Measurements from ENCODE around the gene TTBK2. TPM values are rescaled to one million over a fixed set of nuclear protein-coding genes. Genes with fewer than 3 reads are reported as not detected.

TTBK2 gene
- total and polyA plus RNA-seq, 4 donors = 1.0 to 6.4 (median 4.3) TPM

DNA sequence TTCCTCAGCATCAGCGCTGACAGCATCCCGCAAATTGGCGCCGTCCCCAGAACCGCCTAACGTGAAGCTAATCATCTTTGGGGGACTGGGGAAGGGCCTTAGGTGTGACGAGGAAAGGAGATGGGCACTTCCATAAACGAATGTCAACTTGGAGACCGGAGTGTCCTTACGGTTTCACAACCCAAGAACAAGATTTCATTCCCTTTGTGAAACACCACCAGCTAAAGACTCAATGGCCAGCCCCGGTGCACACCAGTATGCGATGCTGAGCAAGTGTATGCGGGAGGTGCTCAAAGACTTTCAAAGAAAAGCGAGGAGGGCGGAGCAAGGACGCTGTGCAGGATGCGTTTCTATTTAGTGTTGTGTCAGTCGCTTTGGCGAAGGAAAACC lies 759 bp upstream of the TTBK2 start:
- DNase-seq (ENCODE audit: low spot score) = no peak
- no peaks in the 10 kb centered on the region for H3K36me3 ChIP-seq (ENCODE audit: control insufficient read depth in 4 of 4, insufficient read depth in 3 of 4, low read depth in 1 of 4, low read length in 3 of 4)
- WGBS = 6% methylated on average over 19 of the region's 19 CpGs
- no peak for TF ChIP-seq RAD21 (IDR thresholded peaks at IDR 0.05)
- no peak for TF ChIP-seq HNF4G (IDR thresholded peaks at IDR 0.05)
- no peak for TF ChIP-seq REST (IDR thresholded peaks at IDR 0.05)
- no peak for TF ChIP-seq YY1 (IDR thresholded peaks at IDR 0.05)
- no peak for TF ChIP-seq EGR1 (IDR thresholded peaks at IDR 0.05; ENCODE audit: low read depth in 2 of 2)
- no peak for TF ChIP-seq ZBTB33 (IDR thresholded peaks at IDR 0.05)
- no peak for TF ChIP-seq FOXA1 (IDR thresholded peaks at IDR 0.05)
- TF ChIP-seq RXRA (IDR thresholded peaks at IDR 0.05) = no peak
- TF ChIP-seq, protein P1, sequence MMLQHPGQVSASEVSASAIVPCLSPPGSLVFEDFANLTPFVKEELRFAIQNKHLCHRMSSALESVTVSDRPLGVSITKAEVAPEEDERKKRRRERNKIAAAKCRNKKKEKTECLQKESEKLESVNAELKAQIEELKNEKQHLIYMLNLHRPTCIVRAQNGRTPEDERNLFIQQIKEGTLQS (IDR thresholded peaks at IDR 0.05) = no peak
- TF ChIP-seq GABPA (IDR thresholded peaks at IDR 0.05 in 1 of 2, conservative IDR thresholded peaks at IDR 0.05 in 1 of 2) = no peak
- TF ChIP-seq, protein P2, sequence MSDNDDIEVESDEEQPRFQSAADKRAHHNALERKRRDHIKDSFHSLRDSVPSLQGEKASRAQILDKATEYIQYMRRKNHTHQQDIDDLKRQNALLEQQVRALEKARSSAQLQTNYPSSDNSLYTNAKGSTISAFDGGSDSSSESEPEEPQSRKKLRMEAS (IDR thresholded peaks at IDR 0.05) = no peak
- TF ChIP-seq HNF4A (conservative IDR thresholded peaks at IDR 0.05) = no peak
- no peak for TF ChIP-seq JUND (IDR thresholded peaks at IDR 0.05)
- no peak for TF ChIP-seq TAF1 (conservative IDR thresholded peaks at IDR 0.05)
- TF ChIP-seq, protein P3, sequence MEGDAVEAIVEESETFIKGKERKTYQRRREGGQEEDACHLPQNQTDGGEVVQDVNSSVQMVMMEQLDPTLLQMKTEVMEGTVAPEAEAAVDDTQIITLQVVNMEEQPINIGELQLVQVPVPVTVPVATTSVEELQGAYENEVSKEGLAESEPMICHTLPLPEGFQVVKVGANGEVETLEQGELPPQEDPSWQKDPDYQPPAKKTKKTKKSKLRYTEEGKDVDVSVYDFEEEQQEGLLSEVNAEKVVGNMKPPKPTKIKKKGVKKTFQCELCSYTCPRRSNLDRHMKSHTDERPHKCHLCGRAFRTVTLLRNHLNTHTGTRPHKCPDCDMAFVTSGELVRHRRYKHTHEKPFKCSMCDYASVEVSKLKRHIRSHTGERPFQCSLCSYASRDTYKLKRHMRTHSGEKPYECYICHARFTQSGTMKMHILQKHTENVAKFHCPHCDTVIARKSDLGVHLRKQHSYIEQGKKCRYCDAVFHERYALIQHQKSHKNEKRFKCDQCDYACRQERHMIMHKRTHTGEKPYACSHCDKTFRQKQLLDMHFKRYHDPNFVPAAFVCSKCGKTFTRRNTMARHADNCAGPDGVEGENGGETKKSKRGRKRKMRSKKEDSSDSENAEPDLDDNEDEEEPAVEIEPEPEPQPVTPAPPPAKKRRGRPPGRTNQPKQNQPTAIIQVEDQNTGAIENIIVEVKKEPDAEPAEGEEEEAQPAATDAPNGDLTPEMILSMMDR (IDR thresholded peaks at IDR 0.05; ENCODE audit: low read depth, low read length, missing input control) = no peak
- TF ChIP-seq NR2F2 (IDR thresholded peaks at IDR 0.05) = no peak
- no peak for TF ChIP-seq SP1 (IDR thresholded peaks at IDR 0.05)
- no peak for TF ChIP-seq FOXA2 (IDR thresholded peaks at IDR 0.05)
- H3K4me1 ChIP-seq (ENCODE audit: control insufficient read depth in 4 of 4, insufficient read depth in 4 of 4, low read length in 3 of 4) = peaks cover 0 to 19% (median 10%) of the 10 kb centered on the region in 4 donors
- H3K4me3 ChIP-seq (ENCODE audit: low read depth in 1 of 3, low read length in 3 of 3) = peak overlapping the region; percentile 60 to 98 (median 73)
- no peak overlapping the region for H3K27ac ChIP-seq (ENCODE audit: low read depth in 1 of 2, low read length in 2 of 2)
- no peaks in the 10 kb centered on the region for H3K27me3 ChIP-seq (ENCODE audit: control insufficient read depth in 4 of 4, insufficient read depth in 4 of 4, low read length in 3 of 4)
- peak overlapping the region; percentile 54 to 61 for H3K9ac ChIP-seq (ENCODE audit: low read depth in 1 of 2, low read length in 2 of 2)
- H3K9me3 ChIP-seq (ENCODE audit: control insufficient read depth in 4 of 4, low read length in 3 of 4) = no peaks in the 10 kb centered on the region

All from liver (tissue), 9 donors.